ENCODE measurements around the gene FHOD1. TPM values are rescaled to one million over a fixed set of nuclear protein-coding genes. Genes with fewer than 3 reads are reported as not detected.

FHOD1 gene
- total and polyA plus RNA-seq, 10 of the 15 experiments (the other 5 are each of a cell fraction or from before 2014, with no cell fraction given), result 8.9 to 65.7 (median 18.1) TPM

GRCh38 chr16:67275321-67275720 lies 28.0 kb upstream of the FHOD1 start (continued):
- TF ChIP-seq PRDM15 (CRISPR knock-in tag; IDR thresholded peaks at IDR 0.05), result no peak
- TF ChIP-seq ELK1 (IDR thresholded peaks at IDR 0.05; ENCODE audit: low read depth, low read length), result no peak
- no peak for TF ChIP-seq MTA3 (IDR thresholded peaks at IDR 0.05; ENCODE audit: borderline replicate concordance, low read length)
- TF ChIP-seq RFX5 (IDR thresholded peaks at IDR 0.05; ENCODE audit: low read depth, low read length), result no peak
- no peak for TF ChIP-seq ZSCAN29 (IDR thresholded peaks at IDR 0.05)

GRCh38 chr16:67271446-67271845 lies 24.2 kb upstream of the FHOD1 start:
- Histone ChIP-seq H3K4me1 (ENCODE audit: control insufficient read depth, insufficient read depth, low read length) (no peaks in the 10 kb centered on the region), H3K36me3 (ENCODE audit: control insufficient read depth in 2 of 2, insufficient read depth in 2 of 2, low read length in 1 of 2) (no peaks in the 10 kb centered on the region), H2AFZ (ENCODE audit: control insufficient read depth, low read depth, low read length) (no peak overlapping the region), H3K4me2 (ENCODE audit: control insufficient read depth, insufficient read depth) (no peak overlapping the region), H3K27me3 (replicated peaks in 1 of 2; ENCODE audit: control insufficient read depth in 2 of 2, insufficient read depth in 2 of 2, low read length in 1 of 2) (no peaks in the 10 kb centered on the region), H4K20me1 (ENCODE audit: control insufficient read depth, insufficient read depth) (no peaks in the 10 kb centered on the region), H3K9ac (ENCODE audit: control insufficient read depth, insufficient read depth, low read length) (no peak overlapping the region), H3K79me2 (ENCODE audit: control insufficient read depth, insufficient read depth, low read length) (no peaks in the 10 kb centered on the region), H3K27ac (ENCODE audit: control insufficient read depth, insufficient read depth) (no peak overlapping the region), H3K4me3 (no peak overlapping the region), H3K9me3 (replicated peaks; ENCODE audit: control insufficient read depth, insufficient read depth, low read length) (no peaks in the 10 kb centered on the region)
- ChIA-PET POLR2A (no interaction called here), RAD21 (ENCODE audit: unreplicated experiment) (interaction anchor here (1.1 kb wide), 1 partner anchor 11 kb away, joined by 3 read pairs; no protein-coding TSS in a partner anchor), SMC1A (ENCODE audit: uncharacterized antibody, unreplicated experiment) (interaction anchor here (0.8 kb wide), 1 partner anchor 11 kb away, joined by 3 read pairs; no protein-coding TSS in a partner anchor), CTCF (interaction anchor here (3.0 kb wide), 1 partner anchor 11 kb away, joined by 20 read pairs; no protein-coding TSS in a partner anchor)
- in situ Hi-C loops (cut with MboI) (no loop called here), intact Hi-C loops (cut with micrococcal nuclease; ENCODE audit: unreplicated experiment) (no loop called here)
- BruUV-seq (replicated peaks), result no TSS peak
- no peak for FAIRE-seq
- DNase-seq (ENCODE audit: low read depth, low spot score), result no peak
- ATAC-seq, result no peak
- WGBS (ENCODE audit: insufficient coverage, insufficient replicate concordance, low lambda C conversion rate, missing lambda C conversion rate), result 97% methylated on average over 4 of the region's 4 CpGs
- TF ChIP-seq EGR1 (IDR thresholded peaks at IDR 0.05; ENCODE audit: borderline replicate concordance in 1 of 2, low read depth in 2 of 2, low read length in 2 of 2) (no peak), ZNF622 (IDR thresholded peaks at IDR 0.05) (no peak), POLR2A (IDR thresholded peaks at IDR 0.05; ENCODE audit: low read depth, low read length) (no peak), ATF2 (IDR thresholded peaks at IDR 0.05; ENCODE audit: low read length) (no peak), USF1 (IDR thresholded peaks at IDR 0.05; ENCODE audit: borderline replicate concordance, extremely low read length, insufficient read depth, low read depth, low read length) (no peak), SP1 (IDR thresholded peaks at IDR 0.05; ENCODE audit: low read depth, low read length) (no peak), SMC3 (IDR thresholded peaks at IDR 0.05; ENCODE audit: borderline replicate concordance, low read length) (no peak), SREBF1 (IDR thresholded peaks at IDR 0.05; ENCODE audit: low read length) (no peak), SMAD5 (IDR thresholded peaks at IDR 0.05; ENCODE audit: low read depth) (no peak), IKZF1 (conservative IDR thresholded peaks at IDR 0.05) (no peak), MXI1 (IDR thresholded peaks at IDR 0.05; ENCODE audit: low read depth, low read length) (no peak), ETV6 (conservative IDR thresholded peaks at IDR 0.05 in 1 of 2, IDR thresholded peaks at IDR 0.05 in 1 of 2; ENCODE audit: borderline replicate concordance in 1 of 2, low read depth in 1 of 2) (no peak)

All from GM12878 (cell line).